Stimulated activated CD8-positive, alpha-beta memory T cell treated with anti-CD3 and anti-CD28 coated beads, Interleukin-15, amount 100 ng/mL, for 24 hours (primary cell): Measurements from ENCODE around the gene PAPPA2.
"Not testable (repeated sequence)": the region's sequence is repeated elsewhere in the genome, so short reads cannot be mapped to it uniquely, and the experiment has no call there.

ENCODE experiments used
- DNase-seq: peaks from one replicate; pipeline ENCODE4 v3.0.0-alpha.2; 2020; ENCODE audit warnings: low read depth

Gene PAPPA2

DNA sequence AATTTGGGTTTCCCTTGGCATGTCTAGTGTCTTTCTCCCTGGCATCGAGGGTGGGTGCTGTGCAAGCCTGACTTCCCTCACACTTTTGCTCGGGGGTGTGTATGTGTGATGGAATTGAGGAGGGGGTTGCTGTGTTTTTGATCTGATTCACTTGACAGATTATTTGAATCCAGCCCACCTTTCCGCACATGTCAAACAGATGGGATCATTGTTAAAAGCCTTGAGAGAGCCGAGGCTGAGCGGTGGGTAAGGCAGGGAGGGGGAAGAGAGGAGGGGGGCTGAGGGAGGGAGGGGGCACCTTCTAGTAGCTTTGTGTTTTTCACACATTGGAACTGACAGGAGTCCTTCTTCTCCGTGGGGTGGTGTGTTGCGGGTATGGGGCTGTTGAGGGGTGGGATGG lies 90.0 kb downstream of the PAPPA2 start:
- no peak for DNase-seq

DNA sequence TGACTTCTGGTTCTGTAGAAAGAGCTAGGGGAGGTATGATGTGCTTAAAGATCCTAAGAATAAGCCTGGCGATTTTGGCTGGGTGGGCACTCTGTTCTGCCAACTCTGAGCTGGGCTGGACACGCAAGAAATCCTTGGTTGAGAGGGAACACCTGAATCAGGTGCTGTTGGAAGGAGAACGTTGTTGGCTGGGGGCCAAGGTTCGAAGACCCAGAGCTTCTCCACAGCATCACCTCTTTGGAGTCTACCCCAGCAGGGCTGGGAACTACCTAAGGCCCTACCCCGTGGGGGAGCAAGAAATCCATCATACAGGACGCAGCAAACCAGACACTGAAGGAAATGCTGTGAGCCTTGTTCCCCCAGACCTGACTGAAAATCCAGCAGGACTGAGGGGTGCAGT lies 93.3 kb downstream of the PAPPA2 start:
- DNase-seq, result no peak

DNA sequence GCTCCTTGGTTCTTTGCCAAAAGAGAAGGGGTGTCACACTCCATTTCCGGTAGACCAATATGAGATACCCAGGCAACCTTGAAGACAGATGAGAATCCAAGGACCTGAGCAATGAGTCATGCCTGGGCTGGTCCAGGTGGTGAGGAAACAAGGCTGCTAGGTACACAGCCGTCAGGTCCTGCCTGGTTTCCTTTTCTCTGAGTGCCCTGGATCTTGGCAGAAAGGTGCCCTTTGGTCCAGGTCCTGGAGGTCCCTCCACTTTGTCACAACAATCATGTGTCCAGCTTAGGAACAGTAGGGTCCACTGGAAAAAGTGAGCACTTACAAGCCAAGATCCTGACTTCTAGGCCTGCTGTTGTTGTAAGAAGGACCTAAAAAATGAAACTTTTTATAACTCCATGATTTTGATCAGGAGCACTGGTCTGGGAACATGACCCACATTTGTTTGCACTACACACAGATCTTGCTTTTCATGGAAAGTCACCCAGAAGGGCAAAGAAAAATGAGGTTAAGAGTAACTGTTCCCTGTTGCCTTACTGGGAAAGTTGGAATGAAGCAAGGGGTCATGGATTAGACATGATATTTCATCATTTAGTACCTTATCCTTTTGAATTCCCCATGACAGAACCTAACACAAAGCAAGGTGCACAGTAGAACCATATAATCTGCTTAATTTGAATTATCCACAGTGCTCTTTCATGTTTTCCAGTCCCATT lies 94.7 kb downstream of the PAPPA2 start:
- DNase-seq, result no peak

DNA sequence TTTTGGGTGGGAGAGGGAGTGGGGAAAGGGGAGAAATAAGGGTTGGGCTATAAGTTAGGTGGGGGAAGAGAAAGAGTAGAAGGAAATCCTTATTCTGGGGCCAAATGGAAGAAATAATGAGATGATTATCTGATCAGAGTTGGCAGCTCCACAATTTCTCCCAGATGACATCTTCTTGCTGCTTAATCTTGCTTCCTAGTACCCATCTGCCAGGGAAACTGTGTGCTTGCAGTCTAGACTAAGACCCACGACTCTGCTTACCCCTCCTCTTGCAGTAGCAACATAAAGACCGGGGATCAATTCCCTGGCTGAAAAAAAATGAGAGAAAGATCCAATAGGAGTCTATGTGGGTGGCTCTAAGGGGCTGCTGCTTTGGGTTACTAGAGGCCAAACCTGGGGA lies 95.6 kb downstream of the PAPPA2 start:
- no peak for DNase-seq

DNA sequence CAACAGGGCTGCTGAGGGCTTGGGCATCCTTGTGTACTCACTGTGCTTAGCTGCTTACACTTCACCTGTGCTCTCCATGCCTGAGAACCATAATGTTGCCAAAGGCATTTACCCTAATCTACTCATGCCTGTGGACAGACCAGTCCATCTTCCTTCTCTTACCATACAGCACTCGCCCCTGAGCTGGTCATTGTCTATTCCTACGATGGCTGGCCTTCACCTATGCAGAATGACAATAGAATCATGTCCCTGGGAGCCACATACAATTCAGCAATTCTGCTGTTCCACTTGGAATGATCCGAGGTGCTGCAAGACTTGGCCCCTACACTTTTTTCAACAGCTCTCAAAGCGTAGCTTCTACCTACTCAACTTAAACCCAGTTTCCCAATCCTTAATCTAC lies 96.5 kb downstream of the PAPPA2 start:
- DNase-seq, result no peak

DNA sequence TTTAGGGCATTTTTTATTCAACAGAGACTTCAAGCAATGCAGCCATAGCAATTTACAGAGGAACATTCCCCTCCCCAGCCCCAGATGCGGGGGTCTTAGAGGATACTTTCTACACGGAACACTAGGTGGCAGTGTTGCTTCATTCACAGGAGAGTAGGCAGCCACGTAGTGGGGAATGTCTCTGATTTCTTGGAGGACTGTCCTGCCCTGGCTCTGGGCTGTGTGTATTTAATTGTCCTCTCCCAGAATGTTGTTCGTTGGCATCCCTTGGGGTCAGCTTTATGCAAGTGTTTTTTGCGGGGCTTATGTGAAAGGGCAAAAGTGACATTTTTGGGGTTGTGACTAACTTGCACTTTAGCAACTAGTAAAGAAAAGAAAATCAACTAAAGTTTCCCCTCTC lies 96.9 kb downstream of the PAPPA2 start:
- DNase-seq, result no peak

DNA sequence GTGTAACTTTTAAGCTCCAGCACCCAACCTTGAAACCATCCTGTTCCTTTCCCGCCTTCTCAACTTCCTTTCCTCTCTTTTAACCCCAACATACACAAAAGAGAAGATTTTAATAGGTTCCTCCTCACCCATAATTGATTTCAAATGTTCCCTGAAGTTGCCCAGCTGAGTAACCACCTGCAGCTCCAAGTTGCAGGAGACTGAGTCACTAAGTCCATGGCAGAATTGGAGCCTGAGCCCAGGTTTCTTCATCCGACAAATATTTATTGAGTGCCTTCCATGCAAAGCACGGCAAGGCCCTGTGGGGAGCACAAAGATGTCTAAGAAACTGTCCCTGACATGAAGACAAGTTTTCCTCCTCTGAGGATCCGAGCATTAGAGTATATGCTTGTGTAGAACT lies 97.7 kb downstream of the PAPPA2 start:
- DNase-seq, result no peak

DNA sequence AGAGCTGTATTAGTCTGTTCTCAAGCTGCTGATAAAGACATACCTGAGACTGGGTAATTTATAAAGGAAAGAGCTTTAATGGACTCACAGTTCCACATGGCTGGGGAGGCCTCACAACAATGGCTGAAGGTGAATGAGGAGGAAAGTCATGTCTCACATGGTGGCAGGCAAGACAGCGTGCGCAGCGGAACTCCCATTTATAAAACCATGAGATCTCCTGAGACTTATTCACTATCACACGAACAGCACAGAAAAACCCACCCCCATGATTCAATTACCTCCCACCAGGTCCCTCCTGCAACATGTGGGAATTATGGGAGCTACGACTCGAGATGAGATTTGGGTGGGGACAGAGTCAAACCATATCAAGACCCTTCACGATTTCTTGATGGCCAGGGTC lies 98.8 kb downstream of the PAPPA2 start:
- DNase-seq, result not testable (repeated sequence)

DNA sequence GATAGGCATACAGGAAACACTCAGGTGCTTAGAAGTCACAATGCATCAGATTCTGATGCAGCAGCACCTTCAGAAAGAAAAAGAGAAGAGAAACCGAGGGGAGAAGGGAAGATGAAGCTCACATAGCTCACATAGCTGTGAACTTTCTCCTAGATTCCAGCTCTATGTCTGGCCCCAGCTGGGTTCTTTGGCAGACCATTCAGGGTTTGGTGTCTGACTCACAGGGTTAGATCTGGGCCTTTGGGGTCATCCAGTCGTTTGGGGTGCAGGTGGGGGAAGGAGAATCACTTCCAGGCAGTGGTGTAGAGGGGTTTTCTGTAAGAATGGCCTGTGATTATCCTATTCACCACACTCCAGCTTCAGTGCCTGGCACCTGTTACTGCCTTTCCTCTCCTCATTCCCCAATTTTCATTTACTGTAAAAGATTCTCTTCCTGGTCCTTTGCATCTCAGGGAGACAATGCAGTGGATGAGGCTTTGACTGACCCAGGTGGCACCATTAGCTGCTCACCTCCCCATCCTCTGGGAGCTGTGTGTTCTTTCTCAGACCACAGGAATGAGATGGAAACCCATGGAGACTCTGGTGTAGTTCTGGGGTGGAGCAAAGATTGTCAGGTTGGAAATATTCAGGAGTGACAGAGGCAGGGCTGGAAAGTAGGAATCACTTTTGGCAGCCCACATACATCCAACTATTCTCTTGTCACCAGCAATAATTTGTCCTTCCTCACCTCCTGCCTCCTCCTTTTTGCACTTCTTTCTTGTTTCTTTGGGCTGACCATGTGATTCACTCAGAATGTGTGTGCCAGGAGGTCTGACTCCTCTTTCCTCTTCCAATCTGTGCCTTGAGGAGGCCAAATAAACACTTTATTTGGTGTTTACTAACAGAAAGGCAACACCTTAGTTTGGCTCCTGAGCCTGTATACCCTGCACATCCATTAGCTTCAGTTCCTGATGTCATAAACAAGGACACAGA lies 103.3 kb downstream of the PAPPA2 start:
- no peak for DNase-seq

DNA sequence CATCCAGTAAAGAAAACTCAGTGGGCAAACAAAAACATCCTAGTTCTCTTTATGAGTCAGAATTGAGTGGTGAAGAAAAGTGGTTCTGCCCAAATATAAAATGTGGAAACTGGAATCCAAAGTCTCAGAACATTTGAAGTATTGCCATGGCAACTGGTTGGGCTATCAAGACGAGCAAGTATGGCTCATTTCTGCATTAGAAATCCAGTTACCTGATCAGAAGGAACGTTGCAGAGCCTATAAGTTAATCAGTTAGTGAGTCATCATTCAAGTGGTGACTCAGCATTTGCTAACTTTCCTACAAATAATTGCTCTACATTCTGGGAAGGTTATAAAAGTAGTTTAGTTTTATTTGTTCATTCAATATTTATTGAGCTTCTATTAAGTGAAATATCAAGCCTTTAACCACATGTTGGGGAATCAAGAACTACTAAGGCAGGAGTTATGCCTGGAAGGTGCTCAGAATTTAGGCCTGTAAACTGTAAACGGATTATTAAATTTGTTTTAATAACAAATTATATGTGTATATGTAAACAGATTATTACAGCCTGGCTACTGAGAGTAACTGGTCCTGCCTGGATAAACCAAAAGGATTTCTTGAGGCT lies 104.3 kb downstream of the PAPPA2 start:
- DNase-seq, result no peak

DNA sequence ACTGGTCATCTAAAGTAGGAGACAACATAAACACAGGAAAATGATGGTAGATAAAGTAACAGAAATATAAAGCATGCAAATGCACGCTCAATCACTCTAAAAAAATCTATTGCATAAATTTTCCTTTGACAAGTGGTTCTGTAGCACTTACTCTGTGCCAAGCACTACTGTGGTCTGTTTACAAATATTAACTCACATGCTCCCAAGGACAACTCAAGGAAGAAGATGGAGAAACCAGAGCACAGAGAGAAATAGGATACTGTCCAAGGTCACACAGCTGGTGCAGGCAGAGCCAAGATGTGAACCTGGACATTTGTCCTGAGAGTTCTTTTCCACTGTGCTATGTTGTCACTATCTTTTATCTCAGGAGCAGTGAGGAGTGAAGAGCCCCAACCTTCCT lies 105.2 kb downstream of the PAPPA2 start:
- no peak for DNase-seq

DNA sequence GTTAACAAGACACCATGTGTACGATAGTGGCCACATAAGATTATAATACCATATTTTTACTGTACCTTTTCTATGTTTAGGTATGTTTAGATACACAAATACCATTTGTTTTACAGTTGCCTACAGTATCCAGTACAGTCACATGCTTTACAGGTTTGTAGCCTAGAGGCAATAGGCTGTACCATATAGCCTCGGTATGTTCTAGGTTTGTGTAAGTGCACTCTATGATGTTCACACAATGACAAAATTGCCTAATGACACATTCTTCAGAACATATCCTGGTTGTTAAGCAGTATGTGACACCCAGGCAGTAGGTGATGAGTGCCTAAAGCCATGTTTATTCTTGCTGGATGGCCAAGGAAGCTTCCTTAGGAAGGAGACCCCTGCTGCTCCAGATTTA lies 111.8 kb downstream of the PAPPA2 start:
- DNase-seq, result no peak

DNA sequence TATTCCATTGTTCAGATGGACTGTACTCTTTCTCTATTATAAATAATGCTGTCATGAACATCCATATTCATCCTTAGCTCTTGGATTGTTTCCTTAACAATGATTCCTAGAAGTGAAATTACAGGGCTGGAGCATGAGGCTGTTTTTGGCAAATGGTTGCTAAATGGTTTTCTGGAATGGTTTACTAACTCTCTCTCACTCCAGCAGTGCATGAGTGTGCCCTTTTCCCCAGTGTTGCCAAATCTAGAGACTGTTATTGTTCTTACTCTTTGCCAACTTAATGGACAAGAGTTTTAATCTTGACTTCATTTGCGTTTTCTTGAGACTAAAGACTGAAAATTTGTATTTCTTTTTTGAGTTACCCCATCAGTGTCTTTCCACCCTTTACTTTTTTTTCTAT lies 113.0 kb downstream of the PAPPA2 start:
- DNase-seq, result no peak

DNA sequence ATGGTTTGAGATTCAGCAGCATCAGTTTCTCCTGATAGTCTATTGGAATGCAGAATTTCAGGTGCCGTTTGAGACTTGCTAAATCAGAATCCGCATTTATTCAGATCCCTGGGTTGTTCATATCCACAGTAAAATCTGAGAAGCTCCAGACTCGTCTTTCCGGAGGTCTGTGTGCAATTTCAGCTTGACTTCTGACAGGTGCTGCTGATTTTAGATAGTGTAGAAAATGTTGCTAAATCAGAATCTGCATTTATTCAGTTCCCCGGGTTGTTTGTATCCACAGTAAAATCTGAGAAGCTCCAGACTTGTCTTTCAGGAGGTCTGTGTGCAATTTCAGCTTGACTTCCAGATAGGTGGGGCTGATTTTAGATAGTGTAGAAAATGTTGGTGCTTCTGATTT lies 113.7 kb downstream of the PAPPA2 start:
- no peak for DNase-seq

DNA sequence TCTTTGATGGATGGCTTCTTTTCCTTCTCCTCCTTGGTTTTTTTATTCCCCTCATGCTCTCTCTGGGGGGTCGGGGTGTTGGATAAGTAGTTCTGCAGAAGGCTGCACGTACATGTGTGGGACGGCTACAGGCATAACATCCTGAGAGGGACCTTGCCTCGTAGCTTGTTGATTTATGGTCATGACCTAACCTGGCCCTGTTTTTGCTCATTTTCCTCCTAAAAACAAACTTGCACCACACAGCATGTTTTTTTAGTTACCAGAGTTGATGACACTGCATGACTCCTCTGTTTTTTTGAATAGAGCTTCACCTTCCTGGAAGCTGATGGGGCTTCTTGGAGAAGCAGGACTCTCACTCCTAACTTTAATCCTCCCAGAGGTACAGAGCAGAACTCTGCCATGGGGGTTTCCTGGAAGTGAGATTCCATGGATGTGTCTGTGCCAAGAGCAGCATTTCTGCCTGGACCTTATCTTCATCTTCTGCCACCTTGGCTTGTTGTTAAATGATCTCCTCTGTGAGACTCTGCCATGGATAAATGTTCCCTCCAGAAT lies 114.7 kb downstream of the PAPPA2 start:
- DNase-seq, result no peak

DNA sequence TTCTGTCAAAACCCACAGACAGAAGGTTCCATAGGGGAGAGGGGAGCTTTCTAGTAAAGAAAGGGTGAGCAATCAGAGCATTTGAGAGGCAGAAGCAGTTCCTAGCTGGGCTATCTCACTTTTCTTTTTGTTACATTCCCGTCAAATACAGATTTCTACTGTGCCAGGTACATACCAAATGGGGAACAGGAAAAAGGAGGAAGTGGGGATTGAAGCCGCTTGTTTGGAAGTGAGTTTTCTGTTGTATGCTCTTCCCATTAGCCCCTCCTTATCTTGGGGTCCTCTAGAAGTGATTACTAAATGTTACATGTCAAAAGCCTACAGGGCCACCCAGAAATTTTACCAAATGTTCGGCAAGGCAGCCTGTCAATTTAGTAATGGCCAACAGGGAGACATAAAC lies 116.1 kb downstream of the PAPPA2 start:
- no peak for DNase-seq

DNA sequence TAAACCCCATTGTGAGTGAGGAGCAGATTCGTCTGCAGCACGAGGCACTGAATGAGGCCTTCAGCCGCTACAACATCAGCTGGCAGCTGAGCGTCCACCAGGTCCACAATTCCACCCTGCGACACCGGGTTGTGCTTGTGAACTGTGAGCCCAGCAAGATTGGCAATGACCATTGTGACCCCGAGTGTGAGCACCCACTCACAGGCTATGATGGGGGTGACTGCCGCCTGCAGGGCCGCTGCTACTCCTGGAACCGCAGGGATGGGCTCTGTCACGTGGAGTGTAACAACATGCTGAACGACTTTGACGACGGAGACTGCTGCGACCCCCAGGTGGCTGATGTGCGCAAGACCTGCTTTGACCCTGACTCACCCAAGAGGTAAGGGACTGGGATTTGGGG lies 132.2 kb downstream of the PAPPA2 start:
- no peak for DNase-seq

DNA sequence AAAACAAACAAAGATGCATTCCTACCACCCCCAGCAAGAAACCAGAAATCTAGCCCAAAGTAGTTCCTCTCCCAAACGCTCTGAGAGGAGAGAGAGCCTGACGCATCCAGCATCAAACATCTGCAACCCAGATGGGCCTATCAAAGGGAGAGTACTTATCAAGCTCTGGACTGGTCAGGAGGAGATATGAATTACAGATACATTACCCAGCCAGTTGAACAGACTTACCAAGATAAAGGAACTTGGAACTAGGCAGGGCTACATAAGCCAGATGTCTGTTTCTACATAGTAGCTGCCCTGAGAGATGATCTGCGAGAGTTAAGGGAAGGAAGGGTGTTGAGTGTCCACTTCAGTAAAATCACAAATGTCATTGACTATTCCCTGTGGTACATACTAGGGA lies 138.4 kb downstream of the PAPPA2 start:
- no peak for DNase-seq

DNA sequence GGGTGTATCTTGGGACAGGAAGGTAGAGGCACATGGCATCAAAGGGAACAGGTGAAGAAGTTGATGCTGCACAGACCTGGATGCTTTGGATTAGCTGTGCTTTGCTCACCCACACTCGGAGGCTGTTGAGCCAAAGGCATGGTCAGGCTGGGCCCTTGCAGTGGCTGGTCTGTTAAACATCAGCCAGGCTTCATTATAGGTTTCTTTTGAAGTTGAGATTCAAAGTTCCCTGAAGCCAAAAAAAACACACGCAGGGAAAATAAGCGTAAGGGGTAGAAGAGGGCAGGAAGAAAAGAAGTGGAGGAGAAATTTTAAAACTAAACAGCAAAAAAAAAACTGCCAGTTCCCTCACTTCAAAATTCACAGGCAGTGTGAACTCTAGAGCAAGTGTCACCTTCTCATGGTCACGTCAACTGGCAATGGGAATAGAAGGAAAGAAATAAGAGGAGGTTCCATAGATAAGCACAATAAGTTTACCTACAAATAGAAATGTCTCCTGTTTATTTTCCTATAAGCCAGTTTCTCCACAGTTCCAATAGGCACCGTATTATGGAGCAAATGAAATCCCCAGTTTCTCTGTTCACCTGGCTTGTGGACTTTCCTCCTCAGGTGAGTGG lies 139.5 kb downstream of the PAPPA2 start:
- DNase-seq, result no peak

DNA sequence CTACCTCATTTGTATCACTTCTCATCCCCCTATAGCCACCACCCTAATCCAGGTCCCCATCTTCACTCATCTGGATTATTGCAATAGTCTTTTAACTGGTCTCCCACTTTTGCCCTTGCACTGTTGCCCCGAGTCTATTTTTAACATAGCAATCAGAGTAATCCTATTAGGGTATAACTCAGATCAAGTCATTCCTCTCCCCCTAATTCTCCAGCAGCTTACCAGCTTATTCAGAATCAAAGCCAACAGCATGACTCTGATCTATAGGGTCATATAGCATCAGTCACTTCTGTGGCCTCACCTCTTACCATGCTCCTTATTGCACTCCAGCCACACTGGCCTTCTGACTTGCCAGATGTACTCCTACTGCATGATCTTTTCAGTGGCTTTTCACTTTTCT lies 140.7 kb downstream of the PAPPA2 start:
- no peak for DNase-seq

DNA sequence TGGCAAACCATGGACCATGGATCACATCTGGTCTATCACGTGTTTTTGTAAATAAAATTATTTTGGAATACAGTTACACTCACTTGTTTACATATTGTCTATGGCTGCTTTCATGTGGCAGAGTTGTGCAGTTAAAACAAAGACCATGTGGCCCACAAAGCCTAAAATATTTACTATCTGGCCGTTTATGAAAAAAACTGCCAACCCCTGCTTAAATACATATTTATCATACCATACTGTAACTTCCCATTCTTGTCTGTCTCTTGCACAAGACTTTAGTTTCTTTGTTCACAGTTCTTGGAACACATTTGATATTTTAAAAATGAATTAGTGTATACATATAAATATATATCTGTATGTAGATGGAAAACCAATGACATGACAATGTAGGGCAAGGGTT lies 141.5 kb downstream of the PAPPA2 start:
- DNase-seq, result no peak

DNA sequence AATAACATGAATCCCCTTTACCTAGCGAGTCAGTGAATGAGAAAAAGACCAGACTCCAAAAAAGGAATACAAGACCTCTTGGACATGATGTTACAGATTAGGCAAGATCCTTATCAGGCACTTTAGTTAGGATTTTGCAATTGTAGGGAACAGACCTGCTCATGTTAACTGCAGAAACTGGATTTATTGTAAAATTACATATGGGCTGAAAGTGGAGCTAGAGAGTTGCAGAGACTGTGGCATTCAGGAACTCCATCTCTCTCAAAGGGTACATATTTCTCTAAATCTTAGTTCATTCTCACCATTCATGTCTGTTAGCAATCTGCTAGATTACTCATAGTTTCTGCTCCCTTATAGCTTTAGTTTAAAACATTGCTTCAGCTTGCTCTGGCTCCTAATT lies 142.2 kb downstream of the PAPPA2 start:
- DNase-seq, result no peak
